H9 (cell line): ENCODE results near the gene DCST1. TPM values are rescaled to one million over a fixed set of nuclear protein-coding genes. Genes with fewer than 3 reads are reported as not detected.

ENCODE experiments used
- DNase-seq: peaks from one replicate; pipeline ENCODE4 v3.0.0-alpha.2; 2017
- H2AFZ ChIP-seq: one replicate; pipeline ENCODE4 v1.6.1; 2013; ENCODE audit warnings: mild to moderate bottlenecking, low read length, control low read depth, moderate library complexity
- H2AK5ac ChIP-seq: 2 replicates; pipeline ENCODE4 v1.6.1; 2013; ENCODE audit warnings: low read length, control low read depth, mixed read lengths; ENCODE audit not compliant: insufficient read length
- H2BK120ac ChIP-seq: one replicate; pipeline ENCODE4 v1.6.1; 2013; ENCODE audit warnings: low read depth, mild to moderate bottlenecking, low read length, control low read depth, inconsistent platforms; ENCODE audit not compliant: poor library complexity, severe bottlenecking
- H2BK12ac ChIP-seq: 2 replicates; pipeline ENCODE4 v1.6.1; 2013; ENCODE audit warnings: low read length, control low read depth, mixed read lengths, low read depth; ENCODE audit not compliant: insufficient read length
- H2BK15ac ChIP-seq: 2 replicates; pipeline ENCODE4 v1.6.1; 2013; ENCODE audit warnings: low read depth, low read length, control low read depth
- H2BK20ac ChIP-seq: one replicate; pipeline ENCODE4 v1.6.1; 2013; ENCODE audit warnings: low read depth, mild to moderate bottlenecking, low read length, control low read depth, inconsistent platforms; ENCODE audit not compliant: poor library complexity, severe bottlenecking
- H2BK5ac ChIP-seq: 2 replicates; pipeline ENCODE4 v1.6.1; 2013; ENCODE audit warnings: low read length, control low read depth, mixed read lengths; ENCODE audit not compliant: insufficient read length
- H3K14ac ChIP-seq: 2 replicates; pipeline ENCODE4 v1.6.1; 2013; ENCODE audit warnings: low read length, control low read depth; ENCODE audit not compliant: insufficient read depth
- H3K18ac ChIP-seq: 2 replicates; pipeline ENCODE4 v1.6.1; 2013; ENCODE audit warnings: low read depth, mild to moderate bottlenecking, mixed read lengths, low read length, control low read depth; ENCODE audit not compliant: insufficient read length
- H3K23ac ChIP-seq: 2 replicates; pipeline ENCODE4 v1.6.1; 2013; ENCODE audit warnings: low read length, control low read depth, mixed read lengths, low read depth; ENCODE audit not compliant: insufficient read length
- H3K23me2 ChIP-seq: 2 replicates; pipeline ENCODE4 v1.6.1; 2013; ENCODE audit warnings: low read depth, mild to moderate bottlenecking, mixed read lengths, low read length, control low read depth; ENCODE audit not compliant: insufficient read length, poor library complexity, severe bottlenecking
- H3K27ac ChIP-seq: 2 replicates; pipeline ENCODE4 v1.5.1; 2013; ENCODE audit warnings: low read length, control low read depth, mixed read lengths, low read depth; ENCODE audit not compliant: insufficient read length
- H3K27me3 ChIP-seq: 2 replicates; pipeline ENCODE4 v1.6.1; 2013; ENCODE audit warnings: low read length, control low read depth, inconsistent platforms; ENCODE audit not compliant: insufficient read depth
- H3K4ac ChIP-seq: 2 replicates; pipeline ENCODE4 v1.6.1; 2013; ENCODE audit warnings: low read depth, mild to moderate bottlenecking, control low read depth, inconsistent platforms, low read length, moderate library complexity
- H3K4me1 ChIP-seq: 2 replicates; pipeline ENCODE4 v1.6.1; 2013; ENCODE audit warnings: low read length, control low read depth, inconsistent platforms; ENCODE audit not compliant: insufficient read depth
- H3K4me2 ChIP-seq: 2 replicates; pipeline ENCODE4 v1.6.1; 2013; ENCODE audit warnings: low read length, control low read depth, mixed read lengths; ENCODE audit not compliant: insufficient read length, insufficient read depth
- H3K56ac ChIP-seq: 2 replicates; pipeline ENCODE4 v1.6.1; 2013; ENCODE audit warnings: low read depth, mild to moderate bottlenecking, mixed read lengths, low read length, control low read depth; ENCODE audit not compliant: insufficient read length
- H3K79me1 ChIP-seq: 2 replicates; pipeline ENCODE4 v1.6.1; 2013; ENCODE audit warnings: low read depth, mild to moderate bottlenecking, moderate library complexity, low read length, control low read depth, inconsistent platforms; ENCODE audit not compliant: insufficient read depth, poor library complexity, severe bottlenecking
- H3K79me2 ChIP-seq: 2 replicates; pipeline ENCODE4 v1.6.1; 2013; ENCODE audit warnings: low read length, control low read depth, inconsistent platforms; ENCODE audit not compliant: insufficient read depth
- H3K9ac ChIP-seq: 2 replicates; pipeline ENCODE4 v1.6.1; 2013; ENCODE audit warnings: low read length, control low read depth, mixed read lengths; ENCODE audit not compliant: insufficient read length; ENCODE audit errors: extremely low read depth
- H3K9me3 ChIP-seq: one replicate; pipeline ENCODE4 v1.6.1; 2013; ENCODE audit warnings: low read depth, low read length, inconsistent platforms; ENCODE audit not compliant: control insufficient read depth
- H3T11ph ChIP-seq: one replicate; pipeline ENCODE4 v1.6.1; 2013; ENCODE audit warnings: mild to moderate bottlenecking, low read length, control low read depth, inconsistent platforms
- H4K20me1 ChIP-seq: one replicate; pipeline ENCODE4 v1.6.1; 2013; ENCODE audit not compliant: control insufficient read depth, insufficient read length, insufficient read depth
- H4K5ac ChIP-seq: 2 replicates; pipeline ENCODE4 v1.6.1; 2013; ENCODE audit warnings: low read depth, mild to moderate bottlenecking, mixed read lengths, low read length, control low read depth; ENCODE audit not compliant: insufficient read length
- H4K8ac ChIP-seq: replicated peaks from 2 replicates; pipeline ENCODE4 v1.6.1; 2013; ENCODE audit warnings: low read length, control low read depth, mixed read lengths, low read depth; ENCODE audit not compliant: insufficient read length
- H4K91ac ChIP-seq: 2 replicates; pipeline ENCODE4 v1.6.1; 2013; ENCODE audit warnings: low read depth, mild to moderate bottlenecking, moderate library complexity, mixed read lengths, low read length, control low read depth; ENCODE audit not compliant: insufficient read length
- H3K27ac Mint-ChIP-seq, 3 experiments: 2 replicates in 2 of 3; 3 replicates in 1 of 3; pipeline ENCODE4 v1.8.0; 2020 to 2021; ENCODE audit warnings: mixed read lengths in 3 of 3, mild to moderate bottlenecking in 1 of 3, moderate library complexity in 1 of 3
- H3K27me3 Mint-ChIP-seq: 2 replicates; pipeline ENCODE4 v1.8.0; 2021; ENCODE audit warnings: low read depth, mild to moderate bottlenecking, moderate library complexity, mixed read lengths
- H3K36me3 Mint-ChIP-seq, 3 experiments: 2 replicates in 2 of 3; 3 replicates in 1 of 3; pipeline ENCODE4 v1.8.0; 2020 to 2021; ENCODE audit warnings: low read depth in 3 of 3, mixed read lengths in 3 of 3; ENCODE audit not compliant: insufficient read depth in 1 of 3
- H3K4me1 Mint-ChIP-seq, 2 experiments: 2 replicates each; pipeline ENCODE4 v1.8.0; 2020; ENCODE audit warnings: mixed read lengths in 2 of 2
- H3K4me3 Mint-ChIP-seq, 2 experiments: 2 replicates in 1 of 2; 3 replicates in 1 of 2; pipeline ENCODE4 v1.8.0; 2020 to 2021; ENCODE audit warnings: mild to moderate bottlenecking in 2 of 2, mixed read lengths in 2 of 2, moderate library complexity in 1 of 2
- H3K9me3 Mint-ChIP-seq, 2 experiments: 2 replicates in 1 of 2; 3 replicates in 1 of 2; pipeline ENCODE4 v1.8.0; 2020; ENCODE audit warnings: mild to moderate bottlenecking in 2 of 2, mixed read lengths in 2 of 2, moderate library complexity in 1 of 2
- WGBS: extraction: QIAGEN DNeasy Blood & Tissue Kit; methylation state at CpG from one replicate; pipeline ENCODE4 v1.1.7; 2013; ENCODE audit warnings: missing lambda C conversion rate, low lambda C conversion rate, mixed read lengths; ENCODE audit not compliant: insufficient read length; ENCODE audit errors: extremely low coverage; 5-methylcytosine and 5-hydroxymethylcytosine counted together
- total RNA-seq: library from RNA; stranded (reverse); gene quantifications from 2 replicates; pipeline ENCODE4 v1.2.1, GENCODE V29; 2021
- TF ChIP-seq, protein P1 (sequence below): fragments of 200-600 bp; sonication (generic); conservative IDR thresholded peaks from 3 replicates; pipeline ENCODE4 v1.8.0; 2021; ENCODE audit warnings: antibody characterized with exemption, mild to moderate bottlenecking

Gene DCST1
- total RNA-seq, 1 experiment from 2014 or later: not detected

- Histone ChIP-seq H3K23me2 (no peaks in the 10 kb centered on the region), H4K91ac (no peak overlapping the region), H2BK12ac (no peak overlapping the region), H3K14ac (no peak overlapping the region), H3K27me3 (no peaks in the 10 kb centered on the region), H3T11ph (no peak overlapping the region), H3K4ac (no peak overlapping the region), H3K9me3 (no peaks in the 10 kb centered on the region), H2BK20ac (no peak overlapping the region), H2BK15ac (no peak overlapping the region), H4K5ac (no peak overlapping the region), H3K79me2 (no peaks in the 10 kb centered on the region), H3K18ac (no peak overlapping the region), H4K8ac (no peak overlapping the region), H3K9ac (no peak overlapping the region), H2BK120ac (no peak overlapping the region), H2AK5ac (no peak overlapping the region), H3K27ac (no peak overlapping the region), H3K4me2 (no peak overlapping the region), H3K79me1 (no peaks in the 10 kb centered on the region), H3K23ac (no peak overlapping the region), H3K56ac (no peak overlapping the region), H2BK5ac (no peak overlapping the region), H3K4me1 (no peaks in the 10 kb centered on the region), H2AFZ (no peak overlapping the region), H4K20me1 (no peaks in the 10 kb centered on the region)
- no peak overlapping the region for H3K27ac Mint-ChIP-seq
- peaks cover 0 to 2% of the 10 kb centered on the region in 2 experiments; a peak in 1 of 5 replicates for H3K9me3 Mint-ChIP-seq
- H3K4me1 Mint-ChIP-seq: peaks cover 4 to 5% of the 10 kb centered on the region in 2 experiments; a peak in 2 of 4 replicates
- WGBS: no CpG with 5 or more reads among the region's 7 CpGs
- H3K4me3 Mint-ChIP-seq: no peak overlapping the region
- TF ChIP-seq, protein P1, sequence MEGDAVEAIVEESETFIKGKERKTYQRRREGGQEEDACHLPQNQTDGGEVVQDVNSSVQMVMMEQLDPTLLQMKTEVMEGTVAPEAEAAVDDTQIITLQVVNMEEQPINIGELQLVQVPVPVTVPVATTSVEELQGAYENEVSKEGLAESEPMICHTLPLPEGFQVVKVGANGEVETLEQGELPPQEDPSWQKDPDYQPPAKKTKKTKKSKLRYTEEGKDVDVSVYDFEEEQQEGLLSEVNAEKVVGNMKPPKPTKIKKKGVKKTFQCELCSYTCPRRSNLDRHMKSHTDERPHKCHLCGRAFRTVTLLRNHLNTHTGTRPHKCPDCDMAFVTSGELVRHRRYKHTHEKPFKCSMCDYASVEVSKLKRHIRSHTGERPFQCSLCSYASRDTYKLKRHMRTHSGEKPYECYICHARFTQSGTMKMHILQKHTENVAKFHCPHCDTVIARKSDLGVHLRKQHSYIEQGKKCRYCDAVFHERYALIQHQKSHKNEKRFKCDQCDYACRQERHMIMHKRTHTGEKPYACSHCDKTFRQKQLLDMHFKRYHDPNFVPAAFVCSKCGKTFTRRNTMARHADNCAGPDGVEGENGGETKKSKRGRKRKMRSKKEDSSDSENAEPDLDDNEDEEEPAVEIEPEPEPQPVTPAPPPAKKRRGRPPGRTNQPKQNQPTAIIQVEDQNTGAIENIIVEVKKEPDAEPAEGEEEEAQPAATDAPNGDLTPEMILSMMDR: no peak
- no peak for DNase-seq
- H3K36me3 Mint-ChIP-seq: no peaks in the 10 kb centered on the region
- peaks cover 43% of the 10 kb centered on the region for H3K27me3 Mint-ChIP-seq
These were observed 65.7 kb downstream of the DCST1 start for GRCh38 chr1:155099331-155099730.

Other genes starting within 250 kb of the DCST1 start
- gene KCNN3, start 163.5 kb upstream of the DCST1 start, total RNA-seq: 0.83 TPM in 2 replicates
- gene PMVK, start 97.1 kb upstream of the DCST1 start, total RNA-seq: 26.3 and 30.2 TPM in 2 replicates
- gene PBXIP1, start 77.7 kb upstream of the DCST1 start, total RNA-seq: 21.6 and 22.5 TPM in 2 replicates
- gene PYGO2, start 72.0 kb upstream of the DCST1 start, total RNA-seq: 38.7 and 39.5 TPM in 2 replicates
- gene SHC1, start 63.1 kb upstream of the DCST1 start, total RNA-seq: 168 and 173 TPM in 2 replicates
- gene CKS1B, start 59.1 kb upstream of the DCST1 start, total RNA-seq: 279 and 283 TPM in 2 replicates
- gene FLAD1, start 50.5 kb upstream of the DCST1 start, total RNA-seq: 97.0 and 102 TPM in 2 replicates
- gene LENEP, start 40.2 kb upstream of the DCST1 start, total RNA-seq: 1.4 and 2.8 TPM in 2 replicates
- 33.5 and 38.3 TPM in 2 replicates for gene ZBTB7B, start 31.0 kb upstream of the DCST1 start, total RNA-seq
- 0.35 and 0.44 TPM in 2 replicates for gene DCST2, start within 50 bp of the DCST1 start, total RNA-seq
- gene ADAM15, start 17.5 kb downstream of the DCST1 start, total RNA-seq: 29.6 and 30.6 TPM in 2 replicates
- 11.7 and 11.8 TPM in 2 replicates for gene EFNA4, start 29.9 kb downstream of the DCST1 start, total RNA-seq
- 3.9 and 4.6 TPM in 2 replicates for gene EFNA3, start 45.0 kb downstream of the DCST1 start, total RNA-seq
- 1.4 and 1.9 TPM in 2 replicates for gene EFNA1, start 94.1 kb downstream of the DCST1 start, total RNA-seq
- 24.9 and 26.0 TPM in 2 replicates for gene SLC50A1, start 102.0 kb downstream of the DCST1 start, total RNA-seq
- 47.4 and 48.5 TPM in 2 replicates for gene DPM3, start 106.7 kb downstream of the DCST1 start, total RNA-seq
- 149 and 152 TPM in 2 replicates for gene KRTCAP2, start 139.5 kb downstream of the DCST1 start, total RNA-seq
- gene TRIM46, start 140.0 kb downstream of the DCST1 start, total RNA-seq: 16.5 and 18.4 TPM in 2 replicates
- gene THBS3, start 174.1 kb downstream of the DCST1 start, total RNA-seq: 5.0 and 5.9 TPM in 2 replicates
- gene MTX1, start 174.9 kb downstream of the DCST1 start, total RNA-seq: 43.6 and 45.0 TPM in 2 replicates
- gene ENTREP3, start 221.7 kb downstream of the DCST1 start, total RNA-seq: 40.8 and 41.0 TPM in 2 replicates
- 52.5 and 54.0 TPM in 2 replicates for gene SCAMP3, start 228.5 kb downstream of the DCST1 start, total RNA-seq
- gene CLK2, start 239.7 kb downstream of the DCST1 start, total RNA-seq: 77.5 and 81.5 TPM in 2 replicates
- gene HCN3, start 243.6 kb downstream of the DCST1 start, total RNA-seq: 4.7 and 5.4 TPM in 2 replicates